Kidney (tissue), 14 donors: Measurements from ENCODE around the gene MYT1. TPM values are rescaled to one million over a fixed set of nuclear protein-coding genes. Genes with fewer than 3 reads are reported as not detected.

Experiments used
- DNase-seq, 5 donors: peaks; one replicate each; pipeline ENCODE4 v3.0.0-alpha.2; 2013 to 2020
- FAIRE-seq: peaks from 2 replicates; lab custom pipeline; 2012; peaks lifted over from hg19 to GRCh38; lab: Jason Lieb, UNC
- H3K27ac ChIP-seq, 2 donors: one replicate each; pipeline ENCODE4 v1.7.0; 2013; ENCODE audit warnings: low read depth in 2 of 2, low read length in 2 of 2, inconsistent platforms in 1 of 2
- H3K27me3 ChIP-seq: one replicate; pipeline ENCODE4 v1.7.1; 2013; ENCODE audit warnings: low read length, inconsistent platforms; ENCODE audit not compliant: control insufficient read depth, insufficient read depth
- H3K36me3 ChIP-seq, 3 donors: one replicate each; pipeline versions ENCODE4 v1.7.0 to v1.7.1; 2013; ENCODE audit warnings: low read length in 3 of 3, control low read depth in 1 of 3, inconsistent platforms in 1 of 3; ENCODE audit not compliant: insufficient read depth in 3 of 3, control insufficient read depth in 2 of 3
- H3K4me1 ChIP-seq, 3 donors: one replicate each; pipeline versions ENCODE4 v1.7.0 to v1.7.1; 2013; ENCODE audit warnings: low read length in 3 of 3, inconsistent platforms in 1 of 3, low read depth in 1 of 3; ENCODE audit not compliant: control insufficient read depth in 2 of 3, insufficient read depth in 2 of 3
- H3K4me3 ChIP-seq, 3 donors: one replicate each; pipeline versions ENCODE4 v1.7.0 to v1.8.1; 2013; ENCODE audit warnings: low read length in 3 of 3, control low read depth in 1 of 3, inconsistent platforms in 1 of 3
- H3K9ac ChIP-seq, 3 donors: one replicate each; pipeline versions ENCODE4 v1.7.0 to v1.7.1; 2013; ENCODE audit warnings: low read length in 3 of 3, control low read depth in 1 of 3, inconsistent platforms in 1 of 3
- H3K9me3 ChIP-seq, 3 donors: one replicate each; pipeline versions ENCODE4 v1.7.0 to v1.7.1; 2013; ENCODE audit warnings: low read length in 3 of 3, control low read depth in 1 of 3, inconsistent platforms in 1 of 3; ENCODE audit not compliant: control insufficient read depth in 2 of 3, insufficient read depth in 1 of 3
- intact Hi-C: fragments of 100-400 bp; cut with DNase I; formaldehyde crosslinking; loops from one replicate; pipeline ENCODE4 v1.11.1; 2022
- polyA plus RNA-seq: library from polyadenylated mRNA; stranded (reverse); fragments of 350-450 nt; fragmentation: Illumina TruSeq; extraction: RNeasy Lipid Tissue Mini Kit (QIAGEN cat#74804); gene quantifications from one replicate; pipeline ENCODE4 v1.2.3, GENCODE V29; 2014; ENCODE audit warnings: low read depth, low replicate concordance; ENCODE audit not compliant: insufficient read depth
- total RNA-seq: library from RNA; stranded (reverse); fragmentation: NEBNext Ultra II Directional; extraction: Animal tissue kit (Norgen Biotek cat#: 25700); gene quantifications from one replicate; pipeline ENCODE4 v1.2.1, GENCODE V29; 2021
- TF ChIP-seq, protein P1 (sequence below): IDR thresholded peaks from 3 replicates; pipeline ENCODE4 v1.5.1; 2012; ENCODE audit warnings: mild to moderate bottlenecking, moderate library complexity, borderline replicate concordance; ENCODE audit not compliant: insufficient read depth; ENCODE audit errors: extremely low read depth
- donor health status: control.
- donor health status: control.
- donor health status: control.
- donor health status: control.
- donor health status: control.
- donor health status: DM: yes; HTN: yes; CAD: no.
- donor health status: Normal renal cell carcinoma (clear cell type).

Gene MYT1
- total and polyA plus RNA-seq, 2 donors from 2014 or later, result not detected

DNA sequence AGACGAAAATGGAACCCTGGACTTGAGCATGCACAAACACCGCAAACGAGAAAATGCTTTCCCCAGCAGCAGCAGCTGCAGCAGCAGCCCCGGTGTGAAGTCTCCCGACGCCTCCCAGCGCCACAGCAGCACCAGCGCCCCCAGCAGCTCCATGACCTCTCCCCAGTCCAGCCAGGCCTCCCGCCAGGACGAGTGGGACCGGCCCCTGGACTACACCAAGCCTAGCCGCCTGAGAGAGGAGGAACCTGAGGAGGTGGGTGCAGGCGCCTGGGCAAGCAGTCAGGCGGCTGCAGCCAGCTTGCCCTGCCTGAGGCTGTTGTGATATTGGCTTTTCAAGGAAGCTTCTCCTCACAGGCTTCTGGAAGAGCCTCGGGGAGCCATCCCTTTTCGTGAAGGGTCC, 55.5 kb downstream of the MYT1 start:
- Histone ChIP-seq H3K9ac (no peak overlapping the region), H3K36me3 (no peaks in the 10 kb centered on the region), H3K27ac (no peak overlapping the region), H3K9me3 (no peaks in the 10 kb centered on the region), H3K4me1 (peaks cover 0 to 22% (median 3%) of the 10 kb centered on the region in 3 donors), H3K4me3 (no peak overlapping the region), H3K27me3 (no peaks in the 10 kb centered on the region)
- TF ChIP-seq, protein P1, sequence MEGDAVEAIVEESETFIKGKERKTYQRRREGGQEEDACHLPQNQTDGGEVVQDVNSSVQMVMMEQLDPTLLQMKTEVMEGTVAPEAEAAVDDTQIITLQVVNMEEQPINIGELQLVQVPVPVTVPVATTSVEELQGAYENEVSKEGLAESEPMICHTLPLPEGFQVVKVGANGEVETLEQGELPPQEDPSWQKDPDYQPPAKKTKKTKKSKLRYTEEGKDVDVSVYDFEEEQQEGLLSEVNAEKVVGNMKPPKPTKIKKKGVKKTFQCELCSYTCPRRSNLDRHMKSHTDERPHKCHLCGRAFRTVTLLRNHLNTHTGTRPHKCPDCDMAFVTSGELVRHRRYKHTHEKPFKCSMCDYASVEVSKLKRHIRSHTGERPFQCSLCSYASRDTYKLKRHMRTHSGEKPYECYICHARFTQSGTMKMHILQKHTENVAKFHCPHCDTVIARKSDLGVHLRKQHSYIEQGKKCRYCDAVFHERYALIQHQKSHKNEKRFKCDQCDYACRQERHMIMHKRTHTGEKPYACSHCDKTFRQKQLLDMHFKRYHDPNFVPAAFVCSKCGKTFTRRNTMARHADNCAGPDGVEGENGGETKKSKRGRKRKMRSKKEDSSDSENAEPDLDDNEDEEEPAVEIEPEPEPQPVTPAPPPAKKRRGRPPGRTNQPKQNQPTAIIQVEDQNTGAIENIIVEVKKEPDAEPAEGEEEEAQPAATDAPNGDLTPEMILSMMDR, result no peak
- intact Hi-C loops, result no loop called here
- FAIRE-seq (no peak), DNase-seq (no peak)

DNA sequence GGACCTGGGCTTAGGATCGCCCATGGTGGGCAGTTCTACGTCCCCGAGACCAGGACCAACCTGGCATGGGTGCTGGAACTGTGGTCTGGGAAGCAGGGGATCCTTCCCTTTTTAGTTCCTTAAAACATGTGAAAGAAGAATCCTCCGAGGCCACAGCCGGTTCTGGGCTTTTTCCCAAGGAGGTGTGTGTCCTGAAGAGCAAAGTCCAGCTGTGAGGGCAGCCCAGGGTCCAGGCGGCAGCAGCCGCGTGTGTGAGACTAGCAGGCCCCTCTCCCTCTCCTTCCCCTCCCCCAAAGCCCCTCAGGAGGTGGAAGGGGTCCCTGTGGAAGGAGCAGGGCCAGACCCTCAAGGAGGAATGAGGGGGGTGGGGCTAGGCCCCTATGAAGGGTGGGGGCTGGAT, 56.2 kb downstream of the MYT1 start:
- Histone ChIP-seq H3K4me1 (peaks cover 0 to 22% (median 3%) of the 10 kb centered on the region in 3 donors), H3K36me3 (no peaks in the 10 kb centered on the region), H3K27ac (no peak overlapping the region), H3K27me3 (no peaks in the 10 kb centered on the region), H3K4me3 (no peak overlapping the region), H3K9ac (no peak overlapping the region), H3K9me3 (no peaks in the 10 kb centered on the region)
- DNase-seq (no peak), FAIRE-seq (no peak)
- intact Hi-C loops, result no loop called here
- TF ChIP-seq, protein P1, result no peak

DNA sequence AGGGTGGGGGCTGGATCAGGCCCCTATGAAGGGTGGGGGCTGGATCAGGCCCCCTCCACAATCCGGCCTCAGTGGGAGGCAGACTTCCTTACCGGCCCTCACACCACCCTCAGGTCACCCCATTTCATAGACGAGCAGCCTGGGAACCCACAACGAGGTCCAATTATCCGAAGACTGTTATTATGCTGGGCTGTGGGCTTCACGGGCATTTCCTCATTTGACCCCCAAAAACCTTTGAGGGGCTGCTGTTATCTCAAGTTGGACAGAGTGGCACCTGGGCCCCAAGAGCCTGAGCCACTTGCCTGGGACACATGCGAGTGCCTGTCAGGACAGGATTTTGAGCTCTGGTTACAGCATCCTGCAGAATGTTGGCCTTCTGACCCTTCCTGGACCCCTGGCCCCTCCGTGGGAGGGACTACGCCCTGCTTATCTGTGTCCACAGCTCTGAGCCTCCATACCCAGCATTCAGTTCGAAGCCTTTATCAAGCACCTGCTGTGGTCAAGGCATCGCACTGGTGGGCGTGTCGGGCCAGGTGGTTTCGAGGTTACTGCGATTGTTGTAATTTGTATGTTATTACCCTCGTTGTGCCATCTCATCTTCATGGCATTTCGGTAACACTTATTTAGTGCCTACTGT, 56.8 kb downstream of the MYT1 start:
- TF ChIP-seq, protein P1, result no peak
- Histone ChIP-seq H3K36me3 (no peaks in the 10 kb centered on the region), H3K9ac (no peak overlapping the region), H3K9me3 (no peaks in the 10 kb centered on the region), H3K27me3 (no peaks in the 10 kb centered on the region), H3K27ac (no peak overlapping the region), H3K4me3 (no peak overlapping the region), H3K4me1 (peaks cover 0 to 22% (median 3%) of the 10 kb centered on the region in 3 donors)
- no peak for FAIRE-seq
- intact Hi-C loops, result no loop called here
- DNase-seq, result no peak
